ENCODE data around the gene SHISA4.

DNA sequence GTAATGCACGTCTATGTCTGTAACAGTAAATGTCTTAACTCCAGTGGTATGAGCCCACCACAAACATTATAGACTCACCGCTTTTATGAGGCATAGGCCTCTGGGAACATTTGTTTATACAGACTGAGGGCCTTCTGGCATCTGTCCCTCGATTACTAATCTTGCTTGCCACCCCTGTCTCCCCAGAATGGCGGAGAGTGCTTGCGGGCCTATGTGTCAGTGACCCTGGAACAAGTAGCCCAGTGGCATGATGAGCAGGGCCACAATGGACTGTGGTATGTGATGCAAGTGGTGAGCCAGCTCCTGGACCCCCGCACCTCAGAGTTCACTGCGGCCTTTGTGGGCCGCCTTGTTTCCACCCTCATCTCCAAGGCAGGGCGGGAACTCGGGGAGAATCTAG is 18.3 kb upstream of the SHISA4 start:
- no peak for TF ChIP-seq POLR2A (IDR thresholded peaks at IDR 0.05; ENCODE audit: low read depth, low read length)
- TF ChIP-seq POLR2AphosphoS5 (IDR thresholded peaks at IDR 0.05; ENCODE audit: low read depth, low read length) = no peak

Measured in GM12892 (cell line).